Activated CD4-positive, alpha-beta T cell treated with anti-CD3 and anti-CD28 coated beads, Interleukin-2, Interleukin-6, amounts not matched to agents 100 ng/mL and 50 ng/mL, durations not matched to agents 16 hours and 8 hours (primary cell): ENCODE data around the gene BCL2L13.
"Not testable (repeated sequence)": the region's sequence is repeated elsewhere in the genome, so short reads cannot be mapped to it uniquely, and the experiment has no call there.

Source experiments
- DNase-seq: peaks from one replicate; pipeline ENCODE4 v3.0.0-alpha.2; 2020

Gene BCL2L13

DNA sequence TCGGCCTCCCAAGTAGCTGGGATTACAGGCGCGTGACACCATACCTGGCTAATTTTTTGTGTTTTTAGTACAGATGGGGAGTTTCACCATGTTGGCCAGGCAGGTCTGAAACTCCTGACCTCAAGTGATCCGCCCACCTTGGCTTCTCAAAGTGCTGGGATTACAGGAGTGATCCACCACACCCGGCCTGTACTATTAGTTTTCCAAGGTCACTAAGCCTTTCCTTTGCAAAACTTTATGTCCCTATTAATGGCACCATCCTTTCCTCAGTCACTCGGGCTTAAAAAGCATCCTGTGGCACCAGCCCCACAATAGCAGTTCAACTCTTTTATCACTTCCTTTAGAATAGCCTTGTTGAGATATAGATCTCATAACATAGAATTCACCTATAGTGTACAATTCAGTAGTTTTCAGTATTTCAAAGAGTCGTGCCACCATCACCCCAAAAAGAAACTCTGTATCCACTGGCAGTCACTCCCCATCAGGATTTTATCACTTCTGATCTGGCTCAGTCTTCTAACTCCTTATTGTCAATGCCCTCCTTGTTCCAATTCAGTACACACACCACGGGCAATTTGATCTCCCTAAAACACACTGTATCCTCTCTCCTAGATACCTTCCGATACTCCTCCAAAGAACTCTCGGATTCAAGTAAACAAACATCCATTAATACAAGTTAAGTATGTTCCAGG lies 921 bp upstream of the BCL2L13 start:
- DNase-seq: no peak

DNA sequence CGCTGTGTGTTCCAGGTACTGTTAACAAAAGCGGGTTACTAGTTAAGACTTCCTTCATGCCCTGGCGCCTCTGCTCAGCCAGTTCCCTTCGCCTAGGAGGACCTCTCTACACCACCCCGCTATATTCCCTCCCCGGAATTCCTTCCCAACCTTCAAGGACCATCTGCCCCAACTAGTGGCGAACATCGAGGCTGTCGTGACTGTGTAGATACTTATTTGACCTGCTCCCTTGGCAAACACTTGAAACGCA lies 450 bp upstream of the BCL2L13 start:
- no peak for DNase-seq

DNA sequence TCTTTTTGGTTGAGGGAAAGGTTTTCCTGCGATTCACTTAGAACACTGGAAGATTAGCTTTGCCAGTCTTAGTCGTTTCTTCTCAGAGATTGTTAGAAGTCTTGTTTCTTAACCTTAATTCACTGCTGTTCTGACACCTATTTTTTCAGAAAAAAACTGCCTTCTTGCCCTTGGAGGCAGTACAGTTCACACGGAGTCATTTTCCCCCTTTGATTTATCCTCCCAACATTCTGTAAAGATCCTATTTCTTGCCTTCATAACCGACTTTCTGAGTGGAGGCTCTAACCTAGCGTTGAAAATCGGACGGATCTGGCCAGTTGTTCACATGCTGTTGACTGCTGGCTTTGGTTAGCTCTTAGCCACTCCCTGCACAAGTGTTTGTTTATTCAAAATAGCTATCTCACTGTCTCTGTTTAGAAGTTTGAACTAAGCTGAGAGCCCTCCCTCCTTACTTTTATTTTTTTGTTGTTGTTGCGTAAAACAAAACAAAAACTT lies 737 bp downstream of the BCL2L13 start:
- peak; percentile 36 for DNase-seq

DNA sequence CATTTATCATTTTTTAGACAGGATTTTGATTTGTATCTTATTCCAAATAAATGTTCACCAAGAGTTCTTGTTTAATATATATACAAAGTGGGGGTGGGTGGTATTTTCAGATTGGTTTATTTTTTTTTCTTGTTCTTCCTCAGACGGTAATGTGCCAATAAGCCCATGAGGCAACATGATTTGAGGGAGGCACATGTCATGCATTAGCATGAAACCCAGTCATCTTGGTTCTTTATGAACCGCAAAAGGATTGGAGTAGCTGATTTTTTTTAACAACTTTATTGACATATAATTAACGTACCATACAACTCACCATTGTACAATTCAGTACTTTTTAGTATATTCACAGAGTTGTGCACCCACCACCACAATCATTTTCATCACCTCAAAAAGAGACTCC lies 2.7 kb downstream of the BCL2L13 start:
- DNase-seq: no peak

DNA sequence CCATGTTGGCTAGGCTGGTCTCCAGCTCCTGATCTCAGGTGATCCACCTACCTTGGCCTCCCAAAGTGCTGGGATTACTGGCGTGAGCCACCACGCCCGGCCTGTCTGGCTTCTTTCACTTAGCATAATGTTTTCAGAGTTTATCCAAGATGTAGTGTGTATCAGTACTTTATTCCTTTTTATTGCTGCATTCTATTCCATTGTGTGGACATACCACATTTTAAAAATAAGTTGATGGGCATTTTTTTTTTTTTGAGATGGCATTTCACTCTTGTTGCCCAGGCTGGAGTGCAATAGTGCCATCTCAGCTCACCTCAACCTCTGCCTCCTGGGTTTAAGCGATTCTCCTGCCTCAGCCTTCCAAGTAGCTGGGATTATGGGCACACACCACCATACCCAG lies 3.8 kb downstream of the BCL2L13 start:
- DNase-seq: not testable (repeated sequence)

DNA sequence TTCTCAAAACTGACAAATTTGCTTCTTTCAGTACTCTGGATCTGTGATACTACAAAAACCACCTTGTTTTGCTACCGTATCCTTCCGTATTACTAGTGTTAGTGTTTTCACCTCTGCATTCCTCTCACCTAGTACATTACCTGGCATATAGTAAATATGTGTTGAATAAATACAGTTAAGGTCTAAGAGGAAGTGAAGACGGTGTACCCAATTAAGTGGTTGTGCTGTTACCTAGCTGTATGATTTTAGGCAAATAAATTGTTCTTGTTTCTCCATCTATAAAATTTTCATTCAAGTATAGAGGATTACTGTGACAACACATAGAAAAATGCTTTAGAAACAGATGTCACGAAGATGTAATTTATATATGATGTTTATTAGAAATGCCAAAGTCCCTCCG lies 8.9 kb downstream of the BCL2L13 start:
- DNase-seq: no peak

DNA sequence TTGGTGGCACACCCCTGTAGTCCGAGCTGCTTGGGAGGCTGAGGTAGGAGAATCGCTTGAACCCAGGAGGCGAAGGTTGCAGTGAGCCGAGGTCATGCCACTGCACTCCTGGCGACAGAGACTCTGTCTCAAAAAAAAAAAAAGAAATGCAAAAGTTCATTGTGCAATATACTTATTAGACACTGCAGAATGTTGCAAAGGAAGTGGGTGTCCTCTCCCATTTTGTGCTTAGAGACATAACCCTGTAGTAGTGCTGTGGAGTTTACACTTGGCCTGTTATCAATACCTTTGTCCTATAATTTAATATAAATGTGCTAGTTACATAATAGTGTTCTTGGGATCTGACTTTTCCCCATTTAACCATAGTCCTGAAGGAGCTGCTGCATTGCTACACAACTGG lies 9.4 kb downstream of the BCL2L13 start:
- DNase-seq: no peak

DNA sequence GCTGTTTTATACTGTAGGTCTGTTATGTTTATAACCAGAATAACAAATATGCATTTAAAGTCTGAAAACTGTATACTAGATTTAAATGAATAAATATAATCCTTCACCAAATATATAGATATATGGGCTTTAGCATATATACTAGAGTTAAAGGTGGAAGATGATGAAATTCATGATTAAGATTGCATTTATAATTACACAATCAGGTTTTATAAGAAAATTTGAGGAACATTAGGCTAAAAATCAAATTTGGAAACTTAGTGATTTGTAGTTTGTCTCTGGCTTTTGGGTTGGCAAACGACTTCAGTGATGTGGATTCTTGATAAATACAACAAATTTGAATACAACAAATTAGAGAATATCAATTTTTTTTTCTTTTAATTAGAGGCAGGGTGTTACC lies 10.0 kb downstream of the BCL2L13 start:
- no peak for DNase-seq

DNA sequence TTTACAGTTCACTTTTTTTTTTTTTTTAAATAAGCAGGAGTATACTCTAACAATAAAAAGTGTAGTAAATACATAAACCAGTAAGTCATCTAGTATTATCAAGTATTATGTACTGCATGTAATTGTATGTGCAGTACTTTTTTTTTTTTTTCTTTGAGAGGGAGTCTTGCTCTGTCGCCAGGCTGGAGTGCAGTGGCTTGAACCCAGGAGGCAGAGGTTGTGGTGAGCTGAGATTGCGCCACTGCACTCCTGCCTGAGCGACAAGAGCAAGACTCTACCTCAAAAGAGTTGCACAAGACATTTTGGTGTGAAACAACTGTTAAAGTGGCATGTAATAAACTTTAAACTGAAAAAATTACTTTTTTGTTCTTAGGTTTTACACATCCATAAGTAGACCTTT lies 16.7 kb downstream of the BCL2L13 start:
- no peak for DNase-seq

DNA sequence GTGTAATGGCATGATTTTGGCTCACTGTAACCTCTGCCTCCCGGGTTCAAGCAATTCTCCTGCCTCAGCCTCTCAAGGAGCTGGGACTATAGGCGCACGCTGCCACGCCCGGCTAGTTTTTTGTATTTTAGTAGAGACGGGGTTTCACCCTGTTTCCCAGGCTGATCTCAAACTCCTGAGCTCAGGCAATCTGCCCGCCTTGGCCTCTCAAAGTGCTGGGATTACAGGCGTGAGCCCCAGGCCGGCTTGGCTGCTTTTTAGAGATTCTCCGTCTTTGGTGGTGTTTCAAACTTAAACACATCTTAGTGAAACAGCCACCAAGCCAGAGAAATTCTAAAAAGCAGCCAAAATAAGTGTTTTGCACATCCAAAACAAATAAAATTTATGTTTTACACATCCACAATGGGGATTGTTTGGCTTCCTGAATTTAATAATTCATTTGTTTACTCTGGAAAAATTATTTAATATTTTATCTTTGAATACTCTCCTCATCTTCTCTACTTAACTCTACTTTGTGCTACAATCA lies 18.4 kb downstream of the BCL2L13 start:
- DNase-seq: no peak

DNA sequence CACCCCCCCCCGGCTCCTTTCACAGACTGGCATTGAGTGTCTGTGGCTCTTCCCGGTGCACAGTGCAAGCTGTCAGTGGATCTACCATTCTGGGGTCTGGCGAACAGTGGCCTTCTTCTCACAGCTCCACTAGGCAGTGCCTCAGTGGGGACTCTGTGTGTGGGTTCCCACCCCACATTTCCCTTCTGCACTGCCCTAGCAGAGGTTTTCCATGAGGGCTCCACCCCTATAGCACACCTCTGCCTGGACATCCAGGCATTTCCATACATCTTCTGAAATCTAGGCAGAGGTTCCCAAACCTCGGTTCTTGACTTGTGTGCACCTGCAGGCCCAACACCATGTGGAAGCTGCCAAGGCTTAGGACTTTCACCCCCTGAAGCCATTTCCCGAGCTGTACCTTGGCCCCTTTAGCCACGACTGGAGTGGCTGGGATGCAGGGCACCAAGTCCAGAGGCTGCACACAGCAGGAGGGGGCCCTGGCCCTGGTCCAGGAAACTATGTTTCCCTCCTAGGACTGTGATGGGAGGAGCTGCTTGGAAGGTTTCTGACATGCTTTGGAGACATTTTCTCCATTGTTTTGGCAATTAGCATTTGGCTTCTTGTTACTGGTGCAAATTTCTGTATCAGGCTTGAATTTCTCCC lies 26.0 kb downstream of the BCL2L13 start:
- DNase-seq: no peak

DNA sequence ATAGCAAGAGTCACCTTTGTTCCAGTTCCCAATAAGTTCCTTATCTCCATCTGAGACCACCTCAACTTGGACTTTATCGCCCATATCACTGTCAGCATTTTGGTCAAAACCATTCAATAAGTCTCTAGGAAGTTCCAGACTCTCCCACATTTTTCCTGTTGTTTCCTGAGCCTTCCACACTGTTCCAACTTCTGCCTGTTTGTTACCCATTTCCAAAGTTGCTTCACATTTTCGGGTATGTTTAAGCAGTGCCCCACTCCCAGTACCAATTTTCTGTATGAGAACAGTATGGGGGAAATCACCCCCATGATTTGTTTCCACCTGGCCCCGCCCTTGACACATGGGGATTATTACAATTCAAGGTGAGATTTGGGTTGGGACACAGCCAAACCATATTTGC lies 26.7 kb downstream of the BCL2L13 start:
- no peak for DNase-seq

DNA sequence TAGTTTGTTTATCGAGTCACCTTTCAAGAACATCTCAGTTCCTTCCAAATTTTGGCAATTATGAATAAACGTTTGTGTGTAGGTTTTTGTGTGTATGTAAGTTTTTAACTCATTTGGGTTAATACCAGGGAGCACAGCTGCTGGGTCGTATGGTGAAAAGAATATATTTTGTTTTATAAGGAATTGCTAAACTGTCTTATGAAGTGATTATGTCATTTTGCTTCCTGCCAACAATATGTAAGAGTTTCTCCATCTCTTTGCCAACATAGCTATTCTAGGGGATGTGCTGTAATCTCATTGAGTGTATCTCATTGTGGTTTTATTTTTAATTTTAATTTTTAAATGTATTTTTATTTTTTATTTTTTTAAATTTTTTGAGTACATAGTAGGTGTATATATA lies 27.3 kb downstream of the BCL2L13 start:
- DNase-seq: no peak

DNA sequence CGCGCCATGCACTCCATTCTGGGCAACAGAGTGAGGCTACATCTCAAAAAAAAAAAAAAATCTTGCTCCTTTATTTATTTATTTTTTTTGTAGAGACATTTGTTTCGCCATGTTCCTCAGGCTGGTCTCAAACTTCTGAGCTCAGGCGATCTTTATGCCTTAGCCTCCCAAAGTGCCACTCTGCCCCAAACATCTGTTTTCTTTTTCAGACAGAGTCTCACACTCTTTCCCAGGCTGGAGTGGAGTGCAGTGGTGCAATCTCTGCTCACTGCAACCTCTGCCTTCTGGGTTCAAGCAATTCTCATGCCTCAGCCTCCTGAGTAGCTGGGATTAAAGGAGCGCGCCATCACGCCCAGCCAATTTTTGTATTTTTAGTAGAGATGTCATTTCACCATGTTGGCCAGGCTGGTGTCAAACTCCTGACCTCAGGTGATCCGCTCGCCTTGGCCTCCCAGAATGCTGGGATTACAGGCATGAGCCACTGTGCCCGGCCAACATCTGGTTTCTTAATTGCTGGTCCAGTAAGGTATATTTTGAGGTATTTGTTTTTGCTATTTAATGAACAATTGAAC lies 33.0 kb downstream of the BCL2L13 start:
- not testable (repeated sequence) for DNase-seq

DNA sequence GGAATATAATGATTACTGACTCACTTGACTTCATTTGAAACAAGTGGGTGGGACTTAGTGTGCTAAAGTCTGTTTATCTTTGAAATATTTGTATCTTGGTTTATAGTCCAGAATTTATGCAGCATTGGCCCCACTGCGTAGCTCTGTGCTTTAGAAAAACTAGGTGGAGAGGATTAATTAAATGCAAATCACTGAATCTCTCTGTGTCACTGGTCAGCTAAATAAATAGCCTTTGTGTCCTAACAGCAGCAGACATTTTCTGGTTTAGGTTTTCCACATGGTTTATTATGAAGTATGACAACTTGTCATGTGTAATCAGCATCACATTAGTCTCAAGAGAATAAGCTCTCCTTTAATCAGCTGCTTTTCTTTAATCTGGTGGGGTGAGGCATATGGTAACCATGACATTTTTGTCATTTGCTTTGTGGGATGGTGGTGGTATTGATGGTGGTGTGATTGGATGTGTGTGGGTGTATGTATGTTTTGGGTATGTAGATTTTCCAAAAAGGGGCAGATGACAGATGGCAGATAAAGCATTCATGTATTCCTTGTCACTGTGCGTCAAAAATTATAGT lies 33.9 kb downstream of the BCL2L13 start:
- DNase-seq: no peak

DNA sequence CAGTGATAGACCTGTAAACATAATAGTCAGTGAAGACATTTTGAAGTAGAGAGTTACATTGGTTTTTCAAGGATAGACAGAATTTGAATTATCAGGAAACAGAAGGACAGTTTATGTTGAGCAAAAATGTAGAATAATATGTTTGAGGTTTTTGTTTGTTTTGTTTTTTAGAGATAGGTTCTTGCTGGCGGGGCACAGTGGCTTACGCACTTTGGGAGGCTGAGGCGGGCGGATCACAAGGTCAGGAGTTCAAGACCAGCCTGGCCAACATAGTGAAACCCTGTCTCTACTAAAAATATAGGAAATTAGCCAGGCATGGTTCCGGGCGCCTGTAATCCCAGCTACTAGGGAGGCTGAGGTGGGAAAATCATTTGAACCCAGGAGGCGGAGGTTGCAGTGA lies 35.6 kb downstream of the BCL2L13 start:
- DNase-seq: no peak

DNA sequence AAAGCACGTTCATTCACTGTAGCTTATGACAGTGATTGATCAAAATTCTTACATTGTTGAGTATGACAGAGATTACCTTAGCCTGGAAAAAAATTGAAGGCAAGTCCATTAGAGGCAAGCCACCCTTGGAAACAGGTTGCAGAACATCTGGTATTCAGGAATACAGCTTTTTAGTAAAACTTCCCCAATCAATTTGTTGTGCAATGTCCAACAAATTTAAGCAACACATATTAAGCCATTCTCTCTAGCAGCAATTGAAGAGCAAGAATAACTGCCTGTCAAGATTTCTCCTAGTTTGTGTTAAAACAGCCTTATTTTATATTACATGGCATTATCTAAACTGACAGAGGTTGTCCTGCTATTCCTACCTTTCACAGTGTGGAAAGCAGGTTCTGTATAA lies 37.0 kb downstream of the BCL2L13 start:
- no peak for DNase-seq

DNA sequence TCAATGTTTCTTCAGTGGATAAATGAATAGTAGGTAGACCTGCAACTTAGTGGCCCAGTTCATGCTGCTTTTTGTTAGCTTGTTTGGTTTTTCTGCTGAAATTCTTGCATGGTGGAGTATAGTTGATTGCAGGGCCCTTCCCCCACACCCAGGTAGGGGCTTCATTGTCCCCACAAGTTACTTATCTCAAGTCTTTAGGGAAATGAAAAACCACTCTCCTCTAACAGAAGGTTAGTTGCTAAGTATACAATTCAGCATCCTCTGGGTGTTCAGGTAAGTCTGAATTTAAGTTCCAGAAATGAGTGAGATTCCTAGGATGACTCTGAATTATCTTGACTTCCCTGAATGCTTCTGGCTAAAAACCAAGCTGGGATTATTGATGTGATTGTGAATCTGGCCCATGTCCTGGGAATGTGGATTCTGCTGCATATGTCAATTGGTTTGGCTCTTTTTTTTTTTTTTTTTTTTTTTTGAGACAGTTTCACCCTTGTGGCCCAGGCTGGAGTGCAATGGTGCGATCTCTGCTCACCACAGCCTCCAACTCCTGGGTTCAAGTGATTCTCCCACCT lies 40.3 kb downstream of the BCL2L13 start:
- DNase-seq: no peak

DNA sequence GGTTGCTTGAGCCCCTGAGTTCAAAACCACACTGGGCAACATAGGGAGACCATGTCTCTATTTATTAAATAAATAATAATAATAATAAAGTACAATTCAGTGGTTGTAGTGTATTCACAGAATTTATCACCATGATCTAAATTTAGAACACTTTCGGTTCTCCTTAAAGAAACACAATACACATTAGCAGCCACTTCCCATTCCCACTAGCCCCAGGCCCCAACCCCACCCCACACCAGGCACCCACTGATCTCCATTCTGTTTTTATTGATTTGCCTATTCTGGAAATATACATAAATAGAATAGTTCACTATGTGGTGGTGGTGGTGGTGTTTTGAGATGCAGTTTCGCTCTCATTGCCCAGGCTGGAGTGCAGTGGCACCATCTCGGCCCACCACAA lies 45.7 kb downstream of the BCL2L13 start:
- no peak for DNase-seq

DNA sequence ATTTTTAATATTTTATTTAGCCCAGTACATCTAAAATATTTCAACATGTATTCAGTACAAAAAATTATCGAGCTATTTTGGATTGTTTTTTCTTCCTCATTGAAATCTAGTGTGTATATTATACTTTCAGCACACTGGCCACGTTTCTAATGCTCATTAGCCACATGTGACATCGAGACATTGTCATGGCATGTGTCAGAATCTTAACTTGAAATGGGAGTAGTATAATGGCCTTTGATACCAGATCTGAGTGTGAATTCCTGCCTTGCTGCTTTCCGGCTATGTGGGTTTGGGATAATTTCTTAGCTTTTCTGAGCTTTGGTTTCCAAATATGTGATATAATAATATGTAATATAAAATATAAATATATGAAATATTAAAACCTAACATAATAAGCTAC lies 54.3 kb downstream of the BCL2L13 start:
- DNase-seq: no peak

DNA sequence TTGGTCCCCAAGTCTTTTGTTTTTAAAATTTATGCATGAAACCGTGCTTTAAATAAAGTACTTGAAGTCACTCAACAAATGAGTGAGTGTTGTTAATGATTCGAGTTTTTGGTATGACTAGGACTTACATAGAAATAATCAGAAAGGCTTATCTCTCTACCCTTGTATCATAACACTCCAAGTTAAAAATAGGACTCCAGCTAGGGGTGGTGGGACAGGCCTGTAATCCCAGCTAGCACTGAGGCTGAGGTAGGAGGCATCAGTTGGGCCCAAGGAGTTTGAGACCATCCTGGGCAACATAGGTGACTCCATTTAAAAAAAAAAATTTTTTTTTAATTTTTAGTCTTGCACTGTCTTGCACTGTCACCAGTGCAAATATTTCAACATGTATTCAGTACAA lies 55.6 kb downstream of the BCL2L13 start:
- DNase-seq: no peak

DNA sequence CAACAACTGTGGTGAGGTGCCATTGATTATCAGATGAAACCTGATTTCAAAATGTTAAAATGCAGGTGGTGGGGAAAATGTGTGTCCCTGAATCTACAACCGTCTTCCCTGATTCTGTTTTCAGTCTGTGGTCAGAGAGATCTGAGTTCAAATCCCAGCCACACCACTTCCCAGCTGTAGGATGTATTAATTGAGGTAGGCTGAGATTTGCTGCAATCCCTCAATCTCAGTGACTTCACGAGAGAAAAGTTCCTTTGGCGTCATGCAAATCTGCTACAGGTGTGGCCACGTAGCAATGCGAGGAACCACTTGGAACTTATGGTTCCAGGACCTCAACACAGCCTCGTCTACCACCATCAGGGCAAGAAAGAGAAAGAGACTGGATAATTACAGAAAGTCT lies 56.2 kb downstream of the BCL2L13 start:
- DNase-seq: no peak

DNA sequence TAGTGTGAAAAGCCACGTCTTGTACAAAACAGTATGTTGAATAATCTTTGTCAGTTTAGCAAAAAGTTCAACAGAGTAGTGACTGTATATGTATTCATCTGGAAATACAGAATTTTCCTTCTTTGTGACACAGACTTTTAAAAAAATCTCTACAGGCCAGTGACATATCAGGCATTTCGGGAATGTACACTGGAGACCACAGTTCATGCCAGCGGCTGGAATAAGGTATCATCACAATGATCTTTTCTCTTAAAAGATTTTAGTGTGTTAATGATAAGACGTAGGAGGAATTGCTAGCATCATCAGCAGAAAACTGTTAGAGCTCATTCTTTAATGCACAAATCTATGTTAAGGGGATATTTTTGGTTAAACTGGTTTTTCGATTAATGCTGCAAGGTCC lies 57.4 kb downstream of the BCL2L13 start:
- no peak for DNase-seq

DNA sequence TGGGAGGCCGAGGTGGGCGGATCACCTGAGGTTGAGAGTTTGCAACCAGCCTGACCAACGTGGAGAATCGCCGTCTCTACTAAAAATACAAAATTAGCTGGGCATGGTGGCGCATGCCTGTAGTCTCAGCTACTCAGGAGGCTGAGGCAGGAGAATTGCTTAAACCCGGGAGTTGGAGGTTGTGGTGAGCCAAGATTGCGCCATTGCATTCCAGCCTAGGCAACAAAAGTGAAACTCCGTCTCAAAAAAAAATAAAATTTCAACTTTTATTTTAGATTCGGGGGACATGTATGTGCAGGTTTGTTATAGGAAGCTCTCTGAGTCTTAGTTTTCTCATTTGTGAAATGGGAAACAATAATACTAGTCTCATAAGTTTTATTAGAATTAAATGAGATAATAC lies 58.6 kb downstream of the BCL2L13 start:
- DNase-seq: not testable (repeated sequence)
